Ishikawa (cell line): ENCODE measurements around the gene OTOR.

Experiments
- CEBPB ChIP-seq: IDR thresholded peaks from 2 replicates; pipeline ENCODE4 v1.6.1; 2012
- CREB1 ChIP-seq: IDR thresholded peaks from 2 replicates; pipeline ENCODE4 v1.6.1; 2012; ENCODE audit warnings: low read depth
- EGR1 ChIP-seq: IDR thresholded peaks from 2 replicates; pipeline ENCODE4 v1.6.1; 2012
- EP300 ChIP-seq: IDR thresholded peaks from 2 replicates; pipeline ENCODE4 v1.6.1; 2012; ENCODE audit warnings: borderline replicate concordance
- FOXM1 ChIP-seq: IDR thresholded peaks from 2 replicates; pipeline ENCODE4 v1.6.1; 2012; ENCODE audit warnings: low read depth, borderline replicate concordance
- MAX ChIP-seq: IDR thresholded peaks from 2 replicates; pipeline ENCODE4 v1.6.1; 2012
- NFIC ChIP-seq: IDR thresholded peaks from 2 replicates; pipeline ENCODE4 v1.6.1; 2012
- RAD21 ChIP-seq: IDR thresholded peaks from 2 replicates; pipeline ENCODE4 v1.6.1; 2012; ENCODE audit warnings: low read depth
- REST ChIP-seq: IDR thresholded peaks from 2 replicates; pipeline ENCODE4 v1.6.1; 2012; ENCODE audit warnings: low read depth, mild to moderate bottlenecking
- TAF1 ChIP-seq: IDR thresholded peaks from 2 replicates; pipeline ENCODE4 v1.6.1; 2012; ENCODE audit warnings: low read depth, mild to moderate bottlenecking
- TCF12 ChIP-seq: IDR thresholded peaks from 2 replicates; pipeline ENCODE4 v1.6.1; 2012; ENCODE audit warnings: low read depth
- TEAD4 ChIP-seq: IDR thresholded peaks from 2 replicates; pipeline ENCODE4 v1.6.1; 2012
- USF1 ChIP-seq: IDR thresholded peaks from 2 replicates; pipeline ENCODE4 v1.6.1; 2012
- YY1 ChIP-seq: IDR thresholded peaks from 2 replicates; pipeline ENCODE4 v1.6.1; 2012; ENCODE audit warnings: low read depth
- ZBTB7A ChIP-seq: IDR thresholded peaks from 2 replicates; pipeline ENCODE4 v1.6.1; 2012; ENCODE audit warnings: low read depth

OTOR gene

GRCh38 chr20:16745204-16745603 is 3.0 kb upstream of the OTOR start:
- TF ChIP-seq ZBTB7A (no peak), TEAD4 (no peak), CEBPB (no peak), TAF1 (no peak), EP300 (no peak), YY1 (no peak), REST (no peak)

- TF ChIP-seq TCF12 (no peak), FOXM1 (no peak), TAF1 (no peak), ZBTB7A (no peak), USF1 (no peak), TEAD4 (no peak), EGR1 (no peak), CREB1 (no peak), MAX (no peak), CEBPB (no peak), YY1 (no peak), EP300 (no peak)
Measured at GRCh38 chr20:16747291-16747811, 807 bp upstream of the OTOR start.

- TF ChIP-seq TAF1 (no peak), MAX (no peak), CEBPB (no peak), FOXM1 (no peak), REST (no peak), RAD21 (no peak), EGR1 (no peak), USF1 (no peak), TCF12 (no peak), YY1 (no peak), TEAD4 (no peak), ZBTB7A (no peak), CREB1 (no peak), EP300 (no peak), NFIC (no peak)
Measured at GRCh38 chr20:16749573-16749972, 1.4 kb downstream of the OTOR start.

GRCh38 chr20:16752082-16752481 is 3.9 kb downstream of the OTOR start:
- TF ChIP-seq EGR1 = no peak
- no peak for TF ChIP-seq CREB1
- TF ChIP-seq TEAD4 = no peak
- no peak for TF ChIP-seq CEBPB
- TF ChIP-seq TAF1 = no peak

- TF ChIP-seq FOXM1 (no peak), TEAD4 (no peak), NFIC (no peak), CEBPB (no peak), EP300 (no peak), TAF1 (no peak), USF1 (no peak), REST (no peak), YY1 (no peak), RAD21 (no peak), ZBTB7A (no peak), EGR1 (no peak), MAX (no peak), CREB1 (no peak), TCF12 (no peak)
Measured at GRCh38 chr20:16752901-16753300, 4.7 kb downstream of the OTOR start.
